ENCODE measurements around the gene CUX1.

GRCh38 chr7:101922631-101923601, 105.5 kb downstream of the CUX1 start:
- no peak for TF ChIP-seq GATA2 (IDR thresholded peaks at IDR 0.05; ENCODE audit: low read depth, low read length)
- TF ChIP-seq GATA3 (IDR thresholded peaks at IDR 0.05; ENCODE audit: low read depth, low read length) = no peak

All from SH-SY5Y (cell line).